Measurements from ENCODE around the gene KCNJ6. TPM values are rescaled to one million over a fixed set of nuclear protein-coding genes. Genes with fewer than 3 reads are reported as not detected.

KCNJ6 gene
- total RNA-seq, 1 donor from 2014 or later: not detected

- DNase-seq (ENCODE audit: low spot score) (no peak), ATAC-seq (no peak)
Observed at GRCh38 chr21:37827913-37828312, 88.3 kb downstream of the KCNJ6 start.

DNA sequence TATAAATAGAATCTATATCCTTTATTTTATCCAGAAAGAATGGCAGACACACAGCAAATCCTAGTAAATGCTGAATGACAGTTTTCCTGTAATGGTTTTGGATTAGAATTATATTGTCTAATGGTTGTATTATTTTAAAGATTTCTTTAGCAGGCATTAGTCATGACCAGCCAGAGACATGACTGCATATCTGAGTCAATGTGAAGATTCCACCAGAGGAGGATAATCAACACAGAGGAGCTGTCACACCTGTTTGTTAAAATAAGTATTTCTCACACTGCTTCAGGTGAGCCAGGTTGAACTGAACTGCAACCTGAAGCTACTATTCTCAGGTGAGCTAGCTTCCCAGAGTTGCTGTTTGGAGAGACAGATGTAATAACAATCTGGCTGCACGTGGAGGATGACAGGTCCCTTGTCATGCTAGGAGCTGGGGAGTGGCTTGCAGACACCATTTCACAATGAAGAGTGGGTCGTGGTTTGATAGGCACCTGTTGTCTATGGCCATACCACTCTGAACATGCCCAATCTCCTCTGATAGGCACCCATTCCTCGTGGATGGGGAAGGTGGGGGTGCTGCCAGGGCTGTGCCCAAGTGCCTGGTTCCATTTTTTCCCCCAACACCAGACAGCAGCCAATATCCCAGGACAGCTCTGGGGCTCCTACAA lies 94.3 kb downstream of the KCNJ6 start:
- ATAC-seq (no peak), DNase-seq (ENCODE audit: low spot score) (no peak)

DNA sequence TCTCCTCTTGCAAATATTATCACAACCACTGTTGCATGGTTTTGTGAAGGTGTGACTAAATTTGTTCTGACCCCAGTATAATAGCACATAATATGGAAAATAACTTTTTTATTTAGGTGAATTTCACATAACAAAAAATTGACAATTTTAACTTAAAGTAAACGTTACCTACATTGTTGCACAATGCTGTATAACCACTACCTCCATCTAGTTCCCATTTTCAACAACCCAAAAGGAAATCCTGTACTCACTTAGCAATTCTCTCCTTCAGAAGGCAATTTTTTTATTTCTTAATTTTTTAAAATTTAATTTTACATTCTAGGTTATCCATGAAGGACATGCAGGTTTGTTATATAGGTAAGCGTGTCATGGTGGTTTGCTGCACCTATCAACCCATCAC lies 95.2 kb downstream of the KCNJ6 start:
- ATAC-seq: no peak
- DNase-seq (ENCODE audit: low spot score): no peak

DNA sequence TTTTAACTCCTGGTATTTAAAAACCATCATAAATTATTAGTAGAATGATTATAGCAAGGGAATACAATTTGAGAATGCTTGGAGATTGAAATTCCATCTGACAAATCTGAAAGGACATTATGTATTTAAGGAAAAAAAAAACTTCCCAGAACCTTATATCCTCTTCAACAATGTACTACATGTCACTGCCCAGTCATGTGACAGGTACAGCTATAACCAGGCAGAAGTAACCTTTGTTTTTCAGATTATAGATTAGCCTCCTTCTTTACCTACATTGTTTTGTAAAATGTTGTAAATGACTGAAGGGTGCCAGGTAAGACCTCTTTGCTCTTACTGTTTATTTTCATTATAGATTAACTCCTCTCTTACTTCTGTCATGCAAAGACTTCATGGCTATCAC lies 96.9 kb downstream of the KCNJ6 start:
- no peak for ATAC-seq
- DNase-seq (ENCODE audit: low spot score): no peak

DNA sequence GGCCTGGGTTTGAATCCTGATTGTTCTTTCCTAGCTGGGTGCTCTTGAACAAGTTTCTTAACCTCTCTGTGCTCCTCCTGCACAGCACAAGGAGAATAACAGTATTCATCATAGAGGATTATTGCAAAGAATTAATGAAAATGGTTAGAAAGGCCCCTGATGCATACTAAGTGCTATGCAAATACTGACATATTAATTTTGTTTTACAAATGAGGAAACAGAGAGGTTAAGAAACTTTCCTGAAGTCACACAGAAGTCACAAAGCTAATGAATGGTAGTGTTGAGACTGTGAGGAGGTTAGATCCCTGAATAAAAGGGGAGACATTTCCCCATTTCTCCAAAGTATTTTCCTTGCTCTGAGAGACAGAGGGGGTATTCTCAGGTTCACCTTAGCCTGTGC lies 99.0 kb downstream of the KCNJ6 start:
- DNase-seq (ENCODE audit: low spot score) (no peak), ATAC-seq (no peak)

DNA sequence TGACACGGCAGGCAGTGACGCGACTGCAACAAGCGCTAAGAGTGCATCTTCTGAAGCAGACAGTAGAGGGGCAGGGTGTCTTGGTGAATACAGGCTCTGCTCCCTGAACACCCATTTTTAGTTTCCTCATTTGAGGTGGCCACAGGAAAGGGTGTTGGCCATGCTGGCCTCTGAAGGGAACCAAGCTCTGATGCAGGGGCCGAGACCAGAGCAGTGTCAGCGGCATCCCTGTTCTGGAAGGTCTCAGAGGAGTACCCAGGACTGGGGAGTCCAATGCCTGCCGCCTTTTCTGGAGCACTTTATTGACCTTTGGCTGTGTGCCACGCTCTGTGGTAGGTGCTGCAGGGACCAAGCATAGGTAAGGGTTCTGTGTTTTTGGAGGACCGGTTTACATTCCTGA lies 100.4 kb downstream of the KCNJ6 start:
- no peak for ATAC-seq
- DNase-seq (ENCODE audit: low spot score): no peak

GRCh38 chr21:37811711-37812110 lies 104.5 kb downstream of the KCNJ6 start:
- DNase-seq (ENCODE audit: low spot score) (no peak), ATAC-seq (no peak)

DNA sequence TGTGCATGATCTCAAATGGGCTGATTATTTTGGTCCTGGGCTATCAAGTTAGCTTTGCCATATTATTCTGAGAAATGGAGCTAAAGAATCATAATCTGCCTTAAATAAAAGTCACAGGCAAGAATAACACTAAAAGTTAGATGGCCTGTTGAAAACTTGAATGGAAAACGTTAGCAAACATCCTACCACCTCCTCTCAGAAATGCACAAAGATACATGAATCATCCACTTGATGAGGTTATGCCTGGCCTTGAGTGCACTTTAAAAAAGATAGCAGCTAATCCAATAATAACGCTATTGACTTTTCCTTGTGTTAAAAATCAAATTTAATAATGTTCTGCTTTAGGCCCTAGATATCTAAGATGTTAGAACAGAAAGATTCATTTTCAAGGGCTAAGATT lies 108.0 kb downstream of the KCNJ6 start:
- ATAC-seq: no peak

GRCh38 chr21:37805266-37805665 lies 111.0 kb downstream of the KCNJ6 start:
- ATAC-seq (no peak), DNase-seq (ENCODE audit: low spot score) (no peak)

More for the DNA sequence above, 108.0 kb downstream of the KCNJ6 start:
- DNase-seq (ENCODE audit: low spot score): no peak

GRCh38 chr21:37804001-37804400 lies 112.3 kb downstream of the KCNJ6 start:
- no peak for DNase-seq (ENCODE audit: low spot score)
- ATAC-seq: no peak

DNA sequence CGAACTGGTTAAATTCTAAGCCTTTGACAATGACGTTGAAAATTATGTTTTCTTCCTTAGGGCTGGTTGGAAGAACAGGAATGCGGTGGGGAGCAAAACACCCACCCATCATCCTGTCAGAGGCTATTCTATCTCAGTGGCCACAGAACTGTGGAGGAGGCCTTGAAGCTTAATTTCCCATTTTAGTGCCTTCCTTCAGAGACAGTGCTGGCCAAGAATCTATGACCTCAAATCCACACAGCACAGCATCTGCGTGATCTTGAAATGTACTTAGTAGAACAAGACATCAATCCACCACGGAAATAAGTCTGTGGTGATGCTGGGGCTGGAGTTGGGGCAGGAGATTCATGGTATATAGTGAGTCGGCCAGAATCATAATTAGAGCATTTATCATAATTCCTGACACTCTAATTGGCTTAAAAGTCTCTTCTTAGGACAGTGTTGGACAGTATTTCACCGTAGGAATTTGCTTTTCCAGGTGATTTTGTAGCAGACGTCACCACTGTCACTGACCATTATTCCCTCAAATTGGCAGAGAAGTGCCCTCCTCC lies 113.1 kb downstream of the KCNJ6 start:
- DNase-seq (ENCODE audit: low spot score) (no peak), ATAC-seq (no peak)

DNA sequence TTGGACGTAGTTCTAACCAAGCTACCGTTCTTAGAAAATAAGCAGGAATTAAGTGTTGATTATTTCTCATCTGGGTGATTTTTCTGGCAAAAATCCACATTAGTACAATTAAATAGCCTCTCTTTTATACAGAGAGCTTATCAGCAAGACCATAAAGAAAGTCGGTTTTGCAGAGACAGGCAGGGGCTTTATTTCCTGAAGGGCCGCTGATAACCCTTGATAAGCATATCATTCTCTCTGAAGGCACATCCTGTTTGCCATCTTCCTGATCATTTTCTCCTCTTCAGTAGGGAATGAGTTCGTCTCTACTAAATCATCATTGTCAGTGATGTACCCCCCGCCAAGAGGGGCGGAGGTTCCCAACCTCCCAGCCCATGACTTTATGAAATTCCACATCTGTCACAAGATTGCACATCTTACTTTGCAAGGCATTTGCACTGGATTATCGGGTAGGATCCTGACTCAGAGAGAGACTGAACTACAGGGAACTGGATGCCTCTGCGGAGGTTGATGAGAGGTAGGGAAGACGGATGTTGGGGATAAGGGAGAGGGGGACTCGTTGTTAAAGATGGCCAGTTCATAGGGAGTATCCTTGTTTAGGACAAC lies 115.7 kb downstream of the KCNJ6 start:
- ATAC-seq: no peak
- no peak for DNase-seq (ENCODE audit: low spot score)

DNA sequence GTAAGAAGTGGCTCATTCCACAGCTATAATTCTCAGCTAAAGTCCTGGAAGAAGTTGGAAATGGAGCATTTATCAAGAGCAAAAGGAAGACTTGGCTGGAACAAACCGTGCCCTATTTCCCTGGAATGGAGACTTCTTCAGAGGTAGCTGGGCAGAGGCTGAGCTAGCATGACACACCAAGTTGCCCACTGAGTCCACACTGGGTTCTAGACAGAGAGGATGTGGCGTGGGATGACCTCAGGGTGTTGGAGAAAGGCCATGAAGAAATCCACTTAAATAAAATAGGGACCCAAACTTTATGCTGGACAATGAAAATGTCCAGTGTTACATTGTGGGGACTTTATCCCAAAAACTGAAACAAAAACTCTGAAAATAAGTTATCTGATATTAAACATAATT lies 116.2 kb downstream of the KCNJ6 start:
- DNase-seq (ENCODE audit: low spot score): no peak
- ATAC-seq: no peak

DNA sequence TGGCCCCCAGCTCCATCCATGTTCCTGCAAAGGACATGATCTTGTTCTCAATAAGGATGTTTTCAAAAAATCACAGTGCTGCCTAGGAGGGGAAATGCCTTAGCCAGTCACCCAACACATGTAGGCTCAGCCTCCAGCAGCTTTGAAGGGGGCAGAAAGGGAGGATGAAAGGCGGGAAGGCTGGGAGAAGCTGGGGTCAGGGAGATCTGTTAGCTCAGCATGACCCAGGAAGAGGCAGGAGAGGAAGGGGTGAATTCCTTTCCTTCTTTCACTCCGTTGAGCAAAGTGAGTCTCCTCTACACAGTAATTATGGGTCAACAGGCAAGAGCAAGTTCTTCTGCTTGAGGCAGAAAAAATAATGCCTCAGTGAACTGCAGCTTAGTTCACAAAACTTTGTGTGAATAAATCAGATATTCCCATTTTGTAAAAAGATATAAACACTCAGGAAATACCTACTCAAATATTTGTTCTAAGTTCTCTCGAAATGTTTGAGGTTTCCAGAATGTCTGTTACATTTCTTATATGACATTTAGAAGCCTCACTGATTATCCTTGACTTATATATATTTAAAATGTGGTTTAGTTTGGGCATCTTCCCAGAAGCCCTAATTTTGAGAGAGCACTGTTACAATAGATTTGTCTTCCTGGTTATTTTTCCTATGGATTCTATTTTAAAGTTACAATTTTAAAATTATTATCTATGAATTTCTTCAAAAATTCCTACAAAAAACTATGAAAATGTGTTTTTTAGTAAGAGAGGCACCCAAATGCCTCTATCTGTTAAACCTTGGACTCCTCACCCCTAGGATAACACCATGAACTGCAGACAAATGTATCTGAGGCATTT lies 116.8 kb downstream of the KCNJ6 start:
- ATAC-seq: no peak
- DNase-seq (ENCODE audit: low spot score): no peak

DNA sequence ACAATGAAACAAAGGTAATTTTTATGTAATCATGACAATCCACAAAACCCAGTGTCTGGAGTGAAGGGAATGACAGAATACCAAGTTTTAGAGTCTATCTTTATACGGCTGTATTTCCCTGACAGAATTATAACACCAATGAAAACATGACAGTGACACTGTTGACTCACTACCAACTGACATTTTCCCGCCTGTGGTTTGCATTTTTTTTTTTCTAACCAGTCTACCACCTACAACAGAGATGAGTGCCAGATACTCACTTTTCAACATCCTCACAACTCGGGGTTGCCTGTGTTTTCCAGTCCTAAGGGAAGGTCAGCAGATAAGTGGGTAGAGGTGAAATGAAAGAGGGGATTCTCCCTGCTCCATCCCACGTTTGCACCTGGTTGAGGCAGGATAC lies 118.9 kb downstream of the KCNJ6 start:
- no peak for DNase-seq (ENCODE audit: low spot score)
- ATAC-seq: no peak

GRCh38 chr21:37796011-37796410 lies 120.2 kb downstream of the KCNJ6 start:
- no peak for DNase-seq (ENCODE audit: low spot score)
- no peak for ATAC-seq

DNA sequence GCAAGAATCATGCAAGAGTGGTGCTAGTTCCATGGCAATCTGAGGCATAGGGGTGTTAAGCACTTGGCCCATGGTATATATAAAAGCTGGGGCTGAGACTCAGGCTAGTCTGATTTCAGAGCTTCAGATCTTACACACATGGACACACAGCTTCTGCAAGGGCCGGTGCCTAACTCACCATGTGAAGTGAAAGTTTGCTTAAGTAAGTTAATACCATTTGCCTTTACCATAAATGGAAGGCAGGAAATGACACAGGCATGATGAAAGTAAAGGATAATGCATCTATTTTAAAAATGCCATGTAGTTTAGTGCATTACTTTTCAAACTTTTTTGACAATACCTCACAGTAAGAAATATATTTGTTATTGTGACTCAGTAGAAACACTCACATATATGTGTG lies 122.6 kb downstream of the KCNJ6 start:
- ATAC-seq (no peak), DNase-seq (ENCODE audit: low spot score) (no peak)

DNA sequence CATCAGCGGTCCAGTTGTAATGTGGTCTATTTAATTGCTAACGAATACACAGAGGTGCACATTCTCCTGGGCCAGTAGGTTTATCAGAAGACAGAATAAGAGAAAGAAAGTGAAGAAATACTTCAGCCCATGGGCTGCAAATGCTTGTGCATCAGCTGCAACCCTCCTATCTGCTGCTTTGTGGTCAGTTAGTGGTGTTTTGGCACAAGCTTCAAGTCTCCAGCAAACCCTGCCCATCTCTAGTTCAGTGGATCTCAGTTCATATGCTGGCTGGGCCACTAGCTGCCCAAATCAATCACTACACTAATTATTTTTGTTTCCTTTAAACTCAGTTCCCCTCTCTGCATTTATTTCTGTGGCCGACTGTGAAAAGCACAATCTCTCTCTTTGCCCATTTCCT lies 124.2 kb downstream of the KCNJ6 start:
- no peak for ATAC-seq
- DNase-seq (ENCODE audit: low spot score): no peak

GRCh38 chr21:37790905-37791304 lies 125.4 kb downstream of the KCNJ6 start:
- DNase-seq (ENCODE audit: low spot score) (no peak), ATAC-seq (no peak)

DNA sequence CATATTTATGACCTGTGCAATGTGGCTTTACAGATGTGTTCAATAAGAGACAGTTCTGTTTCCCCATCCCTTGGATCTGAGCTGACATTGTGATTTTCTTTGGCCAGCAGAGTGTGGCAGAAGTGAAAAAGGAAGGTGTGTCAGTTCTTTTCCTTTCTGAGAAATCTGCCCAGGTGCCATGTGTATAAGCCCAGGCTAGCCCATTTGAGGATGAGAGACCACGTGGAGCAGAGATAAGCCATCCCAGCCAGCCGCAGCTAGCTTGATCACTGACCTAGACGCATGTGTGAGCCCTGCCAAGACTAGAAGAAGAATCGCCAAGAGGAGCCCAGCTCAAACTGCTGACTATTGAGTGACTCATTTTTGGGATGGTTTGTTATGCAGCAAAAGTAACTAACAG lies 127.8 kb downstream of the KCNJ6 start:
- ATAC-seq (no peak), DNase-seq (ENCODE audit: low spot score) (no peak)

DNA sequence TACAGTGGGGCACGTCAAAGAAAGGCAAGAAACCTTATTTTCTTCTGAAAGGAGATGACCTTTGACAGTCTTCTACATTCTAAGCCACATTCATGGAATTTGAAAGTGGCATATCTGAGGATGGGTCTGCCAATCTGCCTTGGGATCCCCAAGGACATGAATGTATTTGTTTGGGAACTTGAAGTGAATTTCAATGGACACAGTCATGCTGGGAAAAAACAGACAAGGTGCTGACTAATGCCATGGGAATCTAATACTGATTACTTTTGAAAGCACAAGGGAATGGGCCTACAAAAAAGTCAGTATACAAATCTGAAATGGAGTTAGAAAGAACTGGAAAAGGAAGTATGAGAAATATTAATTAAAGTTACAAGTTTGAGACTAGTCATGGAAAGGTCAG lies 128.8 kb downstream of the KCNJ6 start:
- no peak for ATAC-seq

More for the DNA sequence above, 128.8 kb downstream of the KCNJ6 start:
- no peak for DNase-seq (ENCODE audit: low spot score)
